ENCODE measurements around the gene ADAD2.

ADAD2 gene

GRCh38 chr16:84239909-84240308 lies 49.0 kb downstream of the ADAD2 start, which contains the start of gene KCNG4:
Gene KCNG4 (minus strand): TSS chr16:84240012. CDS start chr16:84237485, 2,527 bp downstream.
- in situ Hi-C loops (cut with HindIII; ENCODE audit: low pct_unique_long_range_greater_than_20kb, low sequenced_read_pairs), result no loop called here
- no peak for TF ChIP-seq JUND (IDR thresholded peaks at IDR 0.05; ENCODE audit: low read depth)
- DNase-seq (ENCODE audit: low read depth in 1 of 2, low spot score in 1 of 2), result peak; percentile 62 to 63

- in situ Hi-C loops (cut with HindIII; ENCODE audit: low pct_unique_long_range_greater_than_20kb, low sequenced_read_pairs), result no loop called here
- no peak for DNase-seq (ENCODE audit: low read depth in 1 of 2, low spot score in 1 of 2)
- TF ChIP-seq JUND (IDR thresholded peaks at IDR 0.05; ENCODE audit: low read depth), result no peak
Measured at GRCh38 chr16:84240455-84240854, 49.5 kb downstream of the ADAD2 start.

- DNase-seq (ENCODE audit: low read depth in 1 of 2, low spot score in 1 of 2), result no peak
- no peak for TF ChIP-seq JUND (IDR thresholded peaks at IDR 0.05; ENCODE audit: low read depth)
- in situ Hi-C loops (cut with HindIII; ENCODE audit: low pct_unique_long_range_greater_than_20kb, low sequenced_read_pairs), result no loop called here
Measured at GRCh38 chr16:84241778-84242177, 50.8 kb downstream of the ADAD2 start.

DNA sequence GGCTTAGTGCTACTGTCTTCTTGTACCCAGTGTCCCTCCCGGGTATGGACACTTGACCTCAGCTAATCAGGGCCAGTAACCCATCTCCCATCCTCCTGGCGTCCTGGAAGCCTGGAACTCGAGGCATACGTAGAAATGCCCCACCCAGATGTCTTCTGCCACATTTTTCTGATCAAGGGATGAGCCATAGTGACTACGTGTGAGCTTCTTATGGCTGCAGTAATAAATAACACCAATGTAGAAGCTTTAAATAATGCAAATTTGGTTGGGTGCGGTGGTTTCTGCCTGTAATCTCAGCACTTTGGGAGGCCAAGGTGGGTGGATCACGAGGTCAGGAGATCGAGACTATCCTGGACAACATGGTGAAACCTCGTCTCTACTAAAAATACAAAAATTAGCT lies 51.9 kb downstream of the ADAD2 start:
- TF ChIP-seq JUND (IDR thresholded peaks at IDR 0.05; ENCODE audit: low read depth), result no peak
- in situ Hi-C loops (cut with HindIII; ENCODE audit: low pct_unique_long_range_greater_than_20kb, low sequenced_read_pairs), result no loop called here
- DNase-seq (ENCODE audit: low read depth in 1 of 2, low spot score in 1 of 2), result no peak

DNA sequence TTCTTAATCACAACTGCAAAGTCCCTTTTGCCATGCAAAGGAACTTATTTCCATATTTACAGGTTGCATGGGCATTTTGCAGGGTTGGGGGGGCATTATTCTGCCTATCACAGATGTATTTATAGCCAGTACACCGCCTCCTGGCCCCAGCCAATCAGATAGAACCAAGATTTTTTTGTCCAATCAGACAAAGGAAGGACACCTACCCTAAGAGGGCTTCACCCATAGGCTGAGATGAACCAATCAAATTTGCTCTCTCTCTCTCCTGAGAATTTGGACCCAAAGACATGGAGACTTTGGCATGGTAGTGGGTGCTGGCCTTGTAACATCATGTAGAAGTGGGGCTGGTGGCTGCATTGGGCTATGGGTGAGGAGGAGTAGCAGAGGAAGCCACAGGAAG lies 52.8 kb downstream of the ADAD2 start:
- peak in 1 of 2 experiments; percentile 25 for DNase-seq (ENCODE audit: low read depth in 1 of 2, low spot score in 1 of 2)
- in situ Hi-C loops (cut with HindIII; ENCODE audit: low pct_unique_long_range_greater_than_20kb, low sequenced_read_pairs), result no loop called here
- no peak for TF ChIP-seq JUND (IDR thresholded peaks at IDR 0.05; ENCODE audit: low read depth)

DNA sequence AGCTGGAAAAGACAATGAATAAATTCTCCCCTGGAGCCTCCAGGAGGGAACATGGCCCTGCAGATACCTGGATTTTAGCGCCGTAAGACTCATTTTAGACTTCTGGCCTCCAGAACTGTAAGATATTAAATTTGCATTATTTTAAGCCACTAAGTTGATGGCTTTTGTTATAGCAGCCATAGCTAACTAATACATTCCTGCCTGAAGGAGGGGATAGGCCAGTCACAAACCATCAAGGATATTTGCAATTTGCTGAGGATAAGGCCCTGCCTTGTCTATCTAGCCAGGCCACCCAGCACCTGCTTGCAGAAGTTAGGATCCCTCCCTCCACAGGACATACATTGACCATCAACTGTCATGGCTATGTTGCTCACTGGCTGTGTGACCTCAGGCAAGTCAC lies 53.8 kb downstream of the ADAD2 start:
- TF ChIP-seq JUND (IDR thresholded peaks at IDR 0.05; ENCODE audit: low read depth), result no peak
- no peak for DNase-seq (ENCODE audit: low read depth in 1 of 2, low spot score in 1 of 2)
- in situ Hi-C loops (cut with HindIII; ENCODE audit: low pct_unique_long_range_greater_than_20kb, low sequenced_read_pairs), result no loop called here

DNA sequence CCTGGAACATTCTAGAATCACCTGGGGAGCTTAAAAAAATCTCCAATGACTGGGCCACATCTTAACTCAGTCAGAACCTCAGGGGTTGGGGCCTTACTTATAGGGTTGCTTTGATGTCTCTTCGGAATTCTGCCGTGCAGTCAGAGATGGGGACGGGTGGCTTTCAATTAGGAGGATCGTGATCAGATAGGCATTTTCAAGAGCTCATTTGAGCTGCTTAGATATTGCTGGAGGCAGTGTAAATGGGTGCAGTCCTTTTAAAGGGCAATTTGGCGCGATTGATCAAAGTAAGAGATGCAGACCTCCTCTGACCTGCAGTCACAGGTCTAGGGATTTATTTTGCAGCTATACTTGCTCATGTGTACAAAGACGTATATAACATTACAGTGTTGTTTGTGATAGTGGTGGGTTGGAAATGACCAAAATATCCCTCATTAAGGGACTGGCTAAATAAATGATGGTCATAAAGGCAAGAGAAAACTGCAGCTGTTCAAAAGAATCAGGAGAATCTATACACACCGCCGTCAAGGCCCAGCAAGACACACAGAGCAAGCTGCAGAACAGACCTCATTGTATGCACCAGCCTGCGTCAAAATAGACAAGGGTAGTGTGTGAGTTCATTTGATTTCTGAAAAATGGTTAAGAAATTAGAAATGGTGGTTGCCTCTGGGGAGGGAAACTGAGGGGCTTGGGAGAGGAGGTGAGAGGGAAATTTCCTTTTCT lies 55.2 kb downstream of the ADAD2 start:
- in situ Hi-C loops (cut with HindIII; ENCODE audit: low pct_unique_long_range_greater_than_20kb, low sequenced_read_pairs), result no loop called here
- DNase-seq (ENCODE audit: low read depth in 1 of 2, low spot score in 1 of 2), result no peak
- TF ChIP-seq JUND (IDR thresholded peaks at IDR 0.05; ENCODE audit: low read depth), result no peak

DNA sequence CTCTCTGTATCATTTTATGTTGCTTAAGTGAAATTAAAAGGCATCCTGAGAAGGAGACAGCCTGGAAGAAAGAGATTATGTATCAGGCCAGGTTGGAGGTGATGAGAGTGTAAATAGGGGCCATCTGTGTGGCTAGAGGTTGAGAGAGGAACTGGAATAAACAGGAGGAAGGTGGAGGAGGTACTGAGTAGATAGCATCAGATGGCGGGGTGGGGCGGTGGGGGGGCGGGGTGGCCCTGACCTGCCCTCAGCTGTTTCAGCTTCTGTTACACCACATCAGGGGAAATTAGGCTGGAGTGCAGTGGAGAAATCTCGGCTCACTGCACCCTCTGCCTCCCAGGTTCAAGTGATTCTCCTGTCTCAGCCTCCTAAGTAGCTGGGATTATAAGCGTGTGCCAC lies 55.7 kb downstream of the ADAD2 start:
- DNase-seq (ENCODE audit: low read depth in 1 of 2, low spot score in 1 of 2), result no peak
- in situ Hi-C loops (cut with HindIII; ENCODE audit: low pct_unique_long_range_greater_than_20kb, low sequenced_read_pairs), result no loop called here
- no peak for TF ChIP-seq JUND (IDR thresholded peaks at IDR 0.05; ENCODE audit: low read depth)
